Stimulated activated naive CD4-positive, alpha-beta T cell treated with Interleukin-2 at 50 U/mL for 16 hours (primary cell): ENCODE measurements around the gene ACTR1B.
"Not testable (repeated sequence)": the region's sequence is repeated elsewhere in the genome, so short reads cannot be mapped to it uniquely, and the experiment has no call there.

Experiments used
- DNase-seq: peaks from one replicate; lab custom pipeline; 2025; lab: John Stamatoyannopoulos, UW

Gene ACTR1B

DNA sequence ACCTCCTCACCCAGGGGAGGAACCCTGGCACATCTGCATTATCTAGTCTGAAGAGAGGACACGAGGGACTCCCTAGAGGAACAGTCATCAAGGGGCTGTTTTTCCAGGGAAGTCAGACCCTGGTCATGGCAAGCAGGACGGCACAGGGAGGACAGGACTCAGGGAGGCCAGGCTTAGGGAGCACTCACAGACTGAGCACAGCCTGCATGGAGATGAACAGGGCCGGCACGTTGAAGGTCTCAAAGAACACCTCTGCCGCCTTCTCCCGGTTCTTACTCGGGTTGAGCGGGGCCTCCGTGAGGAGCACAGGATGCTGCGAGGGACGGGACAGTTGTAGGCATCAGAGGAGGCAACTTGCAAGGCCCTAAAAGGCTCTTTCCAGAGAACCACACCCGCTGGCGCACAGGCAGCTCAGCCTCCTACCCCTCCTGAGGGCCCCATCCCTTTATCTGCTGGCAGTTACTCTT is 5.1 kb downstream of the ACTR1B start:
- no peak for DNase-seq

GRCh38 chr2:97657986-97658690 is 5.7 kb downstream of the ACTR1B start:
- no peak for DNase-seq

GRCh38 chr2:97656905-97657587 is 6.8 kb downstream of the ACTR1B start:
- DNase-seq: no peak

- no peak for DNase-seq
Measured at GRCh38 chr2:97656129-97656755, 7.6 kb downstream of the ACTR1B start.

- no peak for DNase-seq
Measured at GRCh38 chr2:97654791-97655190, 9.1 kb downstream of the ACTR1B start.

DNA sequence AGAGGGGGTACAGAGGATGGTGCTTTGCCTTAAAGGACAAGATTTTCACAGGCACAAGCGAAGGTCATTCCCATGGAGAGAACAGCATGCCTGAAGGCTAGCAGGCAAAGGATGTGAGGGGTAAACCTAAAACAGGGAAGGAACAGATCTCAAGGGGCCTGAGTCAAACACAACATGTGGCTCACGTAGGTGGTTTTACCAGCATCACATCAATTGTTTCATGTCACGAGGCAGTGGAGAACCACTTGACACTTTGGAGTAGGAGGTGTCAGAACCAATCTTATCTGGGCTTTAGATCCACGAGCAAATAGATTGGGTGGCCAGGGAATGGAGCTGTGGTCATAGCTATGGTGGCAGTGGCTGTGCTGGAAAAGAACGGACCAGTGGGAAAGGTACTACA is 9.5 kb downstream of the ACTR1B start:
- DNase-seq: no peak

DNA sequence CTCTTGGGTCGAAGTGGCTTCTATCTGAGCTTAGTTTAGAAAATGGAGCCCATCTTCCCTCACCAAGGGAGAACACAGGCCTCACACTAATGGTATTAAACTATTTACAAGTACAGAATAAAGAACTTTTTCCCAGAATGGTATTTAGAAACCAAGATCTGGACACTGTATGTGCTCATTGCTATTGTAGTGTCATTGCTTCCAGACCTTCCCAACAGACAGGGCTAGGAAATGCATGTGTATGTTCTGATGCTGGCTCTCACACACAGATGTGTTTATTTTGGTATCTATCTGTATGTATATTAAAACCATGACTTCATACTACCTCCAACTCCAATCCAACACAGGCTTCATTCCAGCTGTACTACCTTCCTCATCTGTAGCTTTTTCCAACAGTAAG is 10.0 kb downstream of the ACTR1B start:
- no peak for DNase-seq

DNA sequence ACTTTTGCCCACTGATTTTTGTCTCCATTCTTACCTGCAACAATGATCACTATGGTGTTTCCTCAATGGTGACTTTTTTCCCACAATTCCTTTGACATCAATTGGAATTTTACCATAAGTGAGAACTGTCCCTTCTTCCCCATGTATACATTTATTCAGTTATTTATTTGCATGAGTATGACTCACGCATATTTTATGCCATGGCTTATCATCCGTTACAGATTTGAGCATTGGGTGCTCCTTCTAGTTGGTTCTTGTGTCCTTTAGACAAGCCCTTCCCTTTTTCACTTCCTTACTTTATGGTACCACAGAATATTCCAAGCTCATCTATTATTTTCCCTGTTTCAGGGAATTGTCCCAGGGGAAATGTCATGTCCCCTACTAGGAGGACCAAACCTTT is 10.4 kb downstream of the ACTR1B start:
- DNase-seq: no peak

DNA sequence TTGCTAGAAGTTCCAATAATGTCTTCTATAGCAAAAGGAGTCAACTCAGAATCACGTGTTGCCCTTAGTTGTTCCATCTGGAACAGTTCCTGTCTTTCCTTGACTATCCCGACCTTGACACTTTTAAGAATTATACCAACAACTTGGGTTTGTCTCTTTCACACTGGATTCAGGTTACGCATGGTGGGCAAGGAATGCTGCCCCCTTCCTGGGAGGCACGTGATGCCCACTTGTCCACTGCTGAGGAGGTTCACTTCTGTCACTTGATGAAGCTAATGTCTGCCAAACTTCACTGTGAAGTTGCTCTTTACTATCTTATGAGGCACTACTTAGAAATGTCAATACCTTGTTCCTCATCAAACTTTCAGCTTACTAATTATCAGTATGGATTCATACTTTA is 12.7 kb downstream of the ACTR1B start:
- no peak for DNase-seq

DNA sequence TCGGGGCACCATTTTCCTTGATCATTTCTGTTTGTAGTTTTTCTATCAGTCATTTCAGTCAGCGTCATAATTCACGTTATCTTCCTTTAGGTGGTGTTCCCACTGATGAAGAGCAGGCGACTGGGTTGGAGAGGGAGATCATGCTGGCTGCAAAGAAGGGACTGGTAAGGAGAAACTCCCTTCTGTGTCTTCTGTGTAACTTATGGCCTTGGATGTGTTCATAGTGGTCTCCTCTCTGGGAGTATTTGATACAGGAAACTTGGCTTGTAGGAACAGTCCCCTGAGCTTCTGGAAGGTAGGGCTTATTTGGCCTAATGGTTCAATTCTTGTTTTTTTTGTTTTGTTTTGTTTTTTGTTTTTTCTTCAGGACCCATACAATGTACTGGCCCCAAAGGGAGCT is 16.9 kb downstream of the ACTR1B start:
- DNase-seq: no peak

DNA sequence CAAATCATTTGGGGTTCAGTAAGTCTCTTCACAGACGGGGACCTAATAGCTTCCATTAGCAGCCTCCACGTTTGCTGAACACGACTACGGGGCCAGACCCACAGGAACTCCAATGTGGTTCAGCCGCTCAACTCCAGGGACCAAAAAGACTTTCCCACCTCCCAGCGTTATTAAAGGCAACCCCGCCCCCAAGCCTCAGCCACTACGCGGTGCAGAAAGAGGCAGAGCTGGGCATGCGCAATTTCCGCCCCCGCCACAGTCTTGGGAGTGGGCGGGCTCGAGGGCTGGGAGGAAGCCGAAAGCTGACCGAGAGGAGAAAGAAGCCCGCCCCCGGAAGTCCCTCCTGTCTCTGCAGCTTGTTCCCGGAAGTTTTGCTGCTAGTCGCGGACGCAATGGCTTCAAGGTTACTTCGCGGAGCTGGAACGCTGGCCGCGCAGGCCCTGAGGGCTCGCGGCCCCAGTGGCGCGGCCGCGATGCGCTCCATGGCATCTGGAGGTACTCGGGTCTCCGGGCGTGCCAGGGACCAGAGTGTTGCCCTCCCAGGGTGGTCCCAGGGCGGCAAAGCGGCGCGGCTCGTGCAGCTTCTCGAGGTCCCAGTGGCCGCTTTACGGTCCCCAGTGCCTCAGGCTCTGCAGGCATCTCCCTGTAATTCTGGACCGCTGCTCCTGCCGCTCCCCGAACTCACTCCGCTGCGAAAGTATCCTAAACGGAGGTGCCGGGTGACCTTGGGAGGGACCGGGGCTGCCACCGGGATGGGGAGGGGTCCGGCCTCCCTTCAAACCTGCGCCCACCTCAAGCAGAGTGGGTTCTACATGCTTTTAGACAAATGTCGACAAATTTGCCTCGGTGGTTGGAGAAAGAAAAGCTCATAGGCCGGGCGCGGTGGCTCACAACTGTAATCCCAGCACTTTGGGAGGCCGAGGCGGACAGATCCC is 17.9 kb downstream of the ACTR1B start, which contains the start of gene COX5B:
Gene COX5B (plus strand): TSS at position 368 of the 935 bp plus-strand sequence. CDS start 25 bp downstream, at position 393.
- peak; percentile 99 for DNase-seq

DNA sequence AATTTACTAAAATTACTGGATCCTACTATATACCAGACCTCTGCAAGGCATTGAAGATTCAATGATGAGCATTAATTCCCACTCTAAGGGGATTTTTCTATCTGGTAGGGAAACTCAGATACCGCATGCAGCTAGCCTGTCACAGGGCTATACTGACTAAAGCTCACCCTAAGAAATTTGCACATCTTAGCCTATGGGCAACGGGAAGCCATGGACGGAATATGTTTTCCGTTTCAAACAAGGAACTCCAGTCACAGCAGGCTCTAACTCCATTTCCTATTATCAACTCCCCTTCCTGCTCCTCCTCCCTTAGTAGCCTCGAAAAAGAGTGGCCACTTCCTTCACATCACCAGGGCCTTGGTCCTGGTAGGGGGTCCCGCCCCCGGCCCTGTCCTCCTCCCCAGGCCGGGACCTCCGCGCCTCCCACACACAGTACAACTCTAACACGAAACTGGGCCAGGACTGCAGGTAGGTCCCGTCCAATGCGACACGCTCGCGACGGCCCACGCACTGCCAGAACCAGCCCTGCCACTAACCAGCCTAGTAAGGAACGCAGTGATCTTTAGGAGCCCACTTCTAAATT is 18.6 kb downstream of the ACTR1B start:
- peak; percentile 57 for DNase-seq

DNA sequence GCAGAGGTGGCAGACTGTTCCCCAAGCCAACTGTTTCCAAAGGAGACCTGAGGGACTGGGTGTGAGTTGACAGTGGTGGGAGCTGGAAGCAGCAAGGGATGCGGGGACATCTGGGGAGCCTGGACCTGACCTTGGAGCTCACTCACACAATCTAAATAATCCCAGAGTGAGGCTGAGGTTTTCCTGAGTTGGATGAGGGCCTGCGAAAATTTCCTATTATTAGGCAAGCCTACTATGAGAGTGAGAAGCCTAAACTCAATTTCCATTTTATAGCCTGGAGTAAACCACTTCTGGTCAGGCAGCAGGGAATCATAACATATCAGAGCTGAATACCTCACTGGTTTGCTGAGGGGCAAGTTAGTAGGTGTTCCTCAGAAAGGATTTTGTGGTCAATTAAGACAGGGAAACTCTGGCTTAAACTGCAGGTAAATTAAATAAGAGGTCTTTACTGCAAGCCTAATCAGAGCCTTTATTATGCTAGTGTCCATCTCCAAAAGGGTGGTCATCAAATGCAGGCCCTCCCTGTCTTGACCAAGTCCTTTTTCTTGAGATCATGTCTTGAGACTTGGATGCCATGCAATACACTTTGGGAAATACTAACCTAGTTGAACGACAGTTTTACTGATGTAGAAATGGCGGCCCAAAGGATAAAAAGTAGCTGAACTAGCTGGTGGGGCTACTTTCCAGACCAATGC is 19.7 kb downstream of the ACTR1B start:
- no peak for DNase-seq

DNA sequence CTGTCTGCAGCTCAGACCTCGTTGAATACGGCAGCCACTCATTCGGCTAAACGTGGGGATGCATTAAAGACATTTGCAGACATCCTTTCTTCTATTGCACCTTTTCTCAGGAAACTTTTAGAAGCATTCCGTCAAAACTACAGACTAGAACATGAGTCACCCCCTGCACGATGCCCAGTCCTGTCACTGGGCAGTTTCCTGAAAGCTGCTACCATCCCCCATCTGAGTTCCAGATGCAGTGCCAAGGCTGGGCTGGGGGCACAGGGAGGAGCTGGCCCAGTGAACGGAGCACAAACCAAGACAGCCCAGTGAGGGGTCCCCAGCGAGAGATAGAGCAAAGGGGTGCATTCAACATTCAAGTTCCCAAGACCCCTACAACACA is 37.8 kb downstream of the ACTR1B start:
- DNase-seq: not testable (repeated sequence)

- DNase-seq: not testable (repeated sequence)
Measured at GRCh38 chr2:97625354-97626048, 38.3 kb downstream of the ACTR1B start.

DNA sequence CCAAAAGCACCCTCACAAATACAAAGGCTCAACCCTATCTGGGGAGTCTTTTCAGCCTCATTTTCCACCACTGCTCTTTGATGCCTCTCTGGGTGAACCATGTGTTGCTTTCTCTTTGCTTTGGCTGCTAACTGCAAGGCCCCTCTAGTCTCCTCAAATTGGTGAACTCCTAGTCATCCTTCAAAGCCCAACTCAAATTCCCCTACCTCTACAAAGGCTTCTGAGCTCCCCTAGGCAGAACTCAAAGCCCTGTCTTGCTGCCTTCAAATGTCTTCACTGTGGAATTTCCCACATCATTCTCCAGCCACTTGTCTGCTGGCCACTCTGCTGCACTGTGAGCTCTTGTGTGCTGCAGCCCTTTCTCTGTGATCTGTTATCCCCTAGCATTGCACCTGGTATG is 40.9 kb downstream of the ACTR1B start:
- DNase-seq: not testable (repeated sequence)

GRCh38 chr2:97620492-97620891 is 43.4 kb downstream of the ACTR1B start:
- DNase-seq: not testable (repeated sequence)

DNA sequence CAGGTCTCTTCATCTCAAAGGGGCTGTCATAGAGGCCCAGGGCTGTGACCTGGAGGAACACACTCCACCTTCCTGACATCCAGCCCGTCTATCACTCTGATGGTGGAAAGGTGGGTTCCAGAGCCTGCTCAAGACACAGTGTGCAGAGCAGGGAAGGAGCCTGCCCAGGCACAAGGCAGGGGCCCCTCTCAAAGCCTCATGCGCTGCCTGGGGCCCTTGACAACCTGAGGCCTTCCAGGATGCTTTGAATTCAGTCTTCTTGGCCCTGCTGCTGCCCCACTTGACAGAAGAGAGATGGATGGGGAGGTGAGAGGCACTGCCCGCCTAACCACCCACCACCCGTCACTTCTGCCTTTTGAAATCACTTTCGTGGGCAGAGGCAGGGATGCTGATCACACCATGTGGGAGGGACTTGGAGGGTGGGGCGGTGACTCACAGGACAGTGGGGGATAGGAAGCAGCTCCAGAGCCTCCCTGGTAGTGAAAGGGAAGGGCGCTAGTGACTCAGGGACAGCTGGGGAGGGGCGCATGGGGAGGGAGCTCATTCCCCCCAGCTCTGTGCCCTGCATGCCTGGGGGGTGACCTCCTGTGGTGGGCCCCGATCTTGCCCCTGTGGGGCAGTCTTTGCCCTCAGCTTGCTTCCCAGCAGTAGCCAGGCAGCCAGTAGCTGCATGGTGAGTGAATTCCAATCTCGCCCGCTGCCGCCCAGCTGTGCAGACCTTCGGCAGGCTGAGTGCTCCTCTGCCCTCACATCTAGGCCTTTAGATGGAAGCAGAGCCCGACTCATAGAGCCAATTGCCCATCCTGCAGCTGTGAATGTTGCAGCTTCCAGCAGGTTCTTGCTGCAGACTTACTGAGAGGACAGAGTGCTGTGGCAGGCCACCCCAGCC is 44.7 kb downstream of the ACTR1B start:
- DNase-seq: not testable (repeated sequence)

DNA sequence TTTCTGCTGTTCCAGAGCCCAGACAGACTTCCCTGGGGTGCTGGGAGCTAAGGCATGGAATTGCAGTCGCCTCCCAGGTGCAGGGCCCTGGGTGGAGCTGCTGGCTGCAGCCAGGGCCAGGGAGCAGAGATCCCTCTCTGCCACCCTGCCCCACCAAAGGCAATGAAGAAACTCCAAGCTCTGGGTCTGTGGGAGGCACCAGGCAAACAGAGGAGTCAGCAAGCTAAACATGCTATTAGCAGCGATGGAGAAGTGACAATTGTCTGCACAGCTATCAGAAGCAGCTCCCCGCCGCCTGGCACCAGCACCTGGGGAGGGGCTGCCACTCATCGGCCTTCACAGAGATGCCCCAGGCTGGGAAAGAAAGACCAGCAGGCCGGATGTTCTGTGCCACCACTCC is 45.9 kb downstream of the ACTR1B start:
- no peak for DNase-seq
